ENCODE results near the gene OSBPL3. TPM values are rescaled to one million over a fixed set of nuclear protein-coding genes. Genes with fewer than 3 reads are reported as not detected.

The OSBPL3 gene
- total RNA-seq, 1 experiment from 2014 or later = 45.1 TPM

- no peak overlapping the region for H3K4me3 Mint-ChIP-seq (ENCODE audit: unreplicated experiment)
- peak overlapping the region; percentile 54 for H3K27ac Mint-ChIP-seq (ENCODE audit: unreplicated experiment)
- Histone ChIP-seq H3K27me3 (replicated peaks; ENCODE audit: control insufficient read depth, insufficient read depth, low read length) (no peaks in the 10 kb centered on the region), H3K9me3 (no peaks in the 10 kb centered on the region), H3K4me3 (ENCODE audit: low read depth, low read length) (no peak overlapping the region), H3K4me1 (no peaks in the 10 kb centered on the region), H3K36me3 (ENCODE audit: control insufficient read depth, insufficient read depth, low read length) (0 out of 2 replicates have a peak, but pooled peaks cover 1% of the 10 kb centered on the region)
- CTCF ChIA-PET = interaction anchor here (1.4 kb wide), 1 partner anchor 71 kb away, joined by 5 read pairs; no protein-coding TSS in a partner anchor
- POLR2A ChIA-PET = no interaction called here
- no TSS peak for BruUV-seq (replicated peaks)
- H3K9me3 Mint-ChIP-seq (ENCODE audit: unreplicated experiment) = no peaks in the 10 kb centered on the region
- intact Hi-C loops (cut with micrococcal nuclease; ENCODE audit: unreplicated experiment) = loop anchor here (5.0 kb wide), 1 partner anchor 209 kb away; no protein-coding TSS in a partner anchor
- no peaks in the 10 kb centered on the region for H3K36me3 Mint-ChIP-seq (ENCODE audit: insufficient read depth, unreplicated experiment)
- no peak for DNase-seq
- H3K27me3 Mint-ChIP-seq (ENCODE audit: insufficient read depth, unreplicated experiment) = no peaks in the 10 kb centered on the region
- H3K4me1 Mint-ChIP-seq (ENCODE audit: low read depth, unreplicated experiment) = peaks cover 7% of the 10 kb centered on the region
- TF ChIP-seq CTCF (IDR thresholded peaks at IDR 0.05; ENCODE audit: insufficient read depth in 1 of 2, low read depth in 1 of 2, low read length in 1 of 2, severe bottlenecking in 1 of 2, unreplicated experiment in 1 of 2) = no peak
Observed at GRCh38 chr7:24882989-24883621, 96.9 kb downstream of the OSBPL3 start.

- Mint-ChIP-seq H3K4me3 (ENCODE audit: unreplicated experiment) (no peak overlapping the region), H3K27me3 (ENCODE audit: insufficient read depth, unreplicated experiment) (no peaks in the 10 kb centered on the region), H3K27ac (ENCODE audit: unreplicated experiment) (no peak overlapping the region), H3K9me3 (ENCODE audit: unreplicated experiment) (no peaks in the 10 kb centered on the region), H3K36me3 (ENCODE audit: insufficient read depth, unreplicated experiment) (no peaks in the 10 kb centered on the region), H3K4me1 (ENCODE audit: low read depth, unreplicated experiment) (peaks cover 7% of the 10 kb centered on the region)
- ChIA-PET POLR2A (no interaction called here), CTCF (interaction anchor here (0.7 to 1.7 kb wide), 4 partner anchors 45 to 212 kb away, joined by 4 to 16 read pairs (median 4); no protein-coding TSS in a partner anchor)
- DNase-seq = peak in 1 of 2 experiments; percentile 53
- Histone ChIP-seq H3K36me3 (ENCODE audit: control insufficient read depth, insufficient read depth, low read length) (peaks cover 1% of the 10 kb centered on the region; the same call in 1 of the 2 replicates), H3K9me3 (no peaks in the 10 kb centered on the region), H3K27me3 (replicated peaks; ENCODE audit: control insufficient read depth, insufficient read depth, low read length) (no peaks in the 10 kb centered on the region), H3K4me1 (0 out of 2 replicates have a peak, but pooled peaks cover 1% of the 10 kb centered on the region), H3K4me3 (ENCODE audit: low read depth, low read length) (no peak overlapping the region)
- intact Hi-C loops (cut with micrococcal nuclease; ENCODE audit: unreplicated experiment) = loop anchor here (1.0 to 5.0 kb wide), 2 partner anchors 61 to 211 kb away; no protein-coding TSS in a partner anchor
- TF ChIP-seq CTCF (IDR thresholded peaks at IDR 0.05; ENCODE audit: insufficient read depth in 1 of 2, low read depth in 1 of 2, low read length in 1 of 2, severe bottlenecking in 1 of 2, unreplicated experiment in 1 of 2) = peak; percentile 35 to 78
- no TSS peak for BruUV-seq (replicated peaks)
Observed at GRCh38 chr7:24881623-24882022, 98.4 kb downstream of the OSBPL3 start.

GRCh38 chr7:24880886-24881285 lies 99.1 kb downstream of the OSBPL3 start:
- Histone ChIP-seq H3K27me3 (replicated peaks; ENCODE audit: control insufficient read depth, insufficient read depth, low read length) (no peaks in the 10 kb centered on the region), H3K36me3 (ENCODE audit: control insufficient read depth, insufficient read depth, low read length) (peaks cover 1% of the 10 kb centered on the region; the same call in 1 of the 2 replicates), H3K9me3 (no peaks in the 10 kb centered on the region), H3K4me1 (peaks cover 9% of the 10 kb centered on the region; the same call in 1 of the 2 replicates), H3K4me3 (ENCODE audit: low read depth, low read length) (no peak overlapping the region)
- Mint-ChIP-seq H3K27me3 (ENCODE audit: insufficient read depth, unreplicated experiment) (no peaks in the 10 kb centered on the region), H3K9me3 (ENCODE audit: unreplicated experiment) (no peaks in the 10 kb centered on the region), H3K4me3 (ENCODE audit: unreplicated experiment) (no peak overlapping the region), H3K36me3 (ENCODE audit: insufficient read depth, unreplicated experiment) (no peaks in the 10 kb centered on the region), H3K27ac (ENCODE audit: unreplicated experiment) (no peak overlapping the region), H3K4me1 (ENCODE audit: low read depth, unreplicated experiment) (peaks cover 13% of the 10 kb centered on the region)
- CTCF ChIA-PET = interaction anchor here (1.2 to 1.7 kb wide), 2 partner anchors 68 to 212 kb away, joined by 4 to 16 read pairs; no protein-coding TSS in a partner anchor
- no TSS peak for BruUV-seq (replicated peaks)
- DNase-seq = no peak
- intact Hi-C loops (cut with micrococcal nuclease; ENCODE audit: unreplicated experiment) = loop anchor here (1.0 to 5.0 kb wide), 2 partner anchors 61 to 211 kb away; no protein-coding TSS in a partner anchor
- TF ChIP-seq CTCF (IDR thresholded peaks at IDR 0.05; ENCODE audit: insufficient read depth in 1 of 2, low read depth in 1 of 2, low read length in 1 of 2, severe bottlenecking in 1 of 2, unreplicated experiment in 1 of 2) = no peak
- POLR2A ChIA-PET = no interaction called here
